GM18526 (cell line): ENCODE data around the gene LIMS1.

Experiments used
- POLR2A ChIP-seq: IDR thresholded peaks from 3 replicates; pipeline ENCODE4 v1.6.1; 2011; ENCODE audit not compliant: insufficient read length; ENCODE audit errors: extremely low read depth

Gene LIMS1

DNA sequence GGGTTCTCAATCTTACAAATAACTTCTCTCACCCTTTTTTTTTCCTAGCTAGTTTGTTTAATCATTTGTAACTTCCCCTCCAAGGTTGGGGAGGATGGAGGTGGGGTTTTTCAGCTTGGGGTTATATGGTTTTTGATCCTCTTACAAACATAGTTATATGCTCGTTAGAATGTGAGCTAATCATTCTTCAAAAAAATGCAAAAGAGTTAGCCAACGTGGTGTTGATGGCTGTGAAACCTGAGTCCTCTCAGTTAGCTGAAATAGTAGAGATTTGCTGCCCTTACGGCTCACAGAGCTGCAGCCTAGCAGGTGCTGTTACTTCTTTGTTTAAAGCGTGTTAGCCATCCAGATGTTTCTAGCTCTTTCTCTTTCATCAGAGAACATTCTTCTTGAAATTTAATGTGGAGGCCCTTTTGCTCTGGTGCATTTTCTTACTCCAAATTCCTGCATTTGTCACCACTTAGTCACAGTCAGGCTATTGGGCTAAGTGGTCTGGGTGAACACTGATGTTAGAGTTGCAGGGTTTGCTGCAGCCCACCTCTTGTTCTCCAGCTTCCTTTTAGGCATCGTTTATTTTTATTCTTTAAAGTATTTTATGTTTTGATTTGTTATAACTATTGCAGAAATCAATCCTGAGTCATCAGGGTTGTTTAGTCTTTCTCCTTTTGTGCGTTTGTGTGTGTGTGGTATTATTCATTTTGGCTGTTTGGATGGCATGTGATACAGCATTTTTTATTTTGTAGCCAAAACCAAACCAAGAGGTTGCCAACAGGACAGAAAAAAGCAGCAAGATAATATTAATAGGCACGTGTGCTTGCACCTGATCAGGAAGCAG is 41.1 kb downstream of the LIMS1 start:
- no peak for TF ChIP-seq POLR2A

DNA sequence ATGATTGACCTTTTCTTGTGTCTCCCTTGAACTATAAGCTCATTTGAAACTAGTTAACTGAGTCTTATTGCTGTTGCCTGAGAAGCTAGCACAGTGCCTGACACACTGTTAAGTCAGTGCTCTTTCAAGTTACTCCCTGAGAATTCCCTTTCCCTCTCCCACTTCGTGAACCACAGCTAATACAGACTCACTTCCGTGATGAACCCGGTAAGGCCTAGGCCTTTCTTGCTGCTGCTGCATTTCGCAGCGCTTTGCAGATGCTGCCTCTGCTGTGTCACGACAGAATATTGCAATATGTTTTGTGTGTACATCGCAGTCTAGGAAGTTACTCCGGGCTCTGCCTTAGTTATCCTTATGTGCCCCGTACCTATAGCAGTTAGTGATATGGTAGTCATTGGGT is 42.8 kb downstream of the LIMS1 start:
- no peak for TF ChIP-seq POLR2A

DNA sequence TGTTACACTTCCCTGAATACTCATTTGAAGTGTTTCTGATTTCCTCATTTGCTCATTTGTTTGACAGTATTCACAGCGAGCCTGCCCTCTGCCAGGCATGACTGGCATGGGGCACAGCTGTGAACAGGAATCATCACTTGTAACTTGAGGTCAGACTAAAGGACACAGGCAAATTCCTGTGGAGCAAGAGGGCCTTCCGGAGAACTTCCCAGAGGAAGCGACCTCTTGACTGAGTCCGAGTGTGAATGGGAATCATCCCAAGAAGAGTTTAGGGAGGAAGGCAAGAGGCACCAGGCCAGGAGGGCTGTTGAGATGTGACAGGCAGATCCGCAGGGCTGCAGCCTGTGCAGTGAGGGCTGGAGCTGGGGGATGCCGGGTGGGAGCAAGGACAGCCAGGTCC is 45.4 kb downstream of the LIMS1 start:
- TF ChIP-seq POLR2A, result no peak

DNA sequence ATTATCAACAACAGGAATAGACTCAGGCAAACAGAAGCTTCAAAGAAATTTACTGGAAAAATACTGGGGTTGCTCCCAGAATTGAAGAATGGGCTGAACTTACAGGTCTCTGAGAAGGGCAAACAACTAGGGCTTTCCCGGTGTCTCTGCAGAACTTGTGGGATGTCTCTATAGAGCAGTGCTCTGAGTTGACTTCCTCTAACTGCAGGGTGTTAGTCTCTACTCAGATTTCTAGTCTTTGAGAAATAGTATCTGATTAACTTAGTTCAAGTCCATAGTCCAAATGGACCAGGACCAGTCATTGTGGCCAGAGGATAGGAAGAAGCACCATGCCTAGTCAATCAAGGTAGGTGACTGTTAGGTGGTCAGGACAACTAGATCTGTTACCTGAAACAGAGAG is 45.8 kb downstream of the LIMS1 start:
- TF ChIP-seq POLR2A, result no peak

DNA sequence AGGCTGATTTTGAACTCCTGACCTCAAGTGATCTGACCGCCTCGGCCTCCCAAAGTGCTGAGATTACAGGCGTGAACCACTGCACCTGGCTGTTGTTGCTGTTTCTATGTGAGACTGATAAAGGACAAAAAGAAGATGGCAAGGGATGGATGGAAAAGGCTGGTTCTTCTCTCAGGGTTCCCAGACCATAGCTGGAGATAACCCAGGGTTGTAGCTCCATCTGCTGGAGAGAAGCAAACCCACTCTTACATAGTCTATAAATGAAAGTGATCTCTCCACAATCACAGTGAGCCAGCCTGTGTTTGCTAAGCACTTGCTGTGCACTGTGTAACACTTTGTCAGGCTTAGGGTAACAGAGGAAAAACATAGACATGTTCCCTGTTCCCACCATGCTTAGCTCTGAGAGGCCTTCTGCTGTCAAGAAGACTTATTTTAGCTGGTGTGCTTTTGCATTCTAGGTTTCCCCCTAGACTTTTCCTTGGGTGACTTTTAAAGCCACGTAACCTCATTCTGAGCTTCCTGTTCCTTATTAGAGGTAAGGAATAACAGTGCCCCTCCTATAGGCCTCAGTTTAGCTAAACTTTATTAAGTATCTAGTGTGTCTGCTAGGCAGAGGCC is 49.7 kb downstream of the LIMS1 start:
- TF ChIP-seq POLR2A, result no peak

DNA sequence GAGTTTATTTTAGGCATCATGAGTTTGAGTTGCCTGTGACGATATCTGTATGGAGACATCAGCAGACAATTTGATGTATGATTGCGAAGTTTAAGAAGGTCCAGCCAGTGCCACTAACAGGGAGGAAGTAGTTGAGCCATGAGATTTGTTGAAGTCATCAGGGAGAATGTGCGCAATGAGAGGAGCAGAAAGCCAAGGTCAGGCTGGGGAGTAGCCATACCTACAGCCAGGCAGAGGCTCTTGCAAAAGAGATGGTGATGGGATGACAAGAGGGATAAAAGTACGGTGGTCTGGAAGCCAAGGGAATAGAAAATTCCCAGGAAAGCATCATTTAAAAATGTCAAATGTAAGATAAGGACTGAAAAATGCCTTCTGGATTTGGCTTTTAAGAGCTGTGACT is 51.2 kb downstream of the LIMS1 start:
- TF ChIP-seq POLR2A, result no peak

DNA sequence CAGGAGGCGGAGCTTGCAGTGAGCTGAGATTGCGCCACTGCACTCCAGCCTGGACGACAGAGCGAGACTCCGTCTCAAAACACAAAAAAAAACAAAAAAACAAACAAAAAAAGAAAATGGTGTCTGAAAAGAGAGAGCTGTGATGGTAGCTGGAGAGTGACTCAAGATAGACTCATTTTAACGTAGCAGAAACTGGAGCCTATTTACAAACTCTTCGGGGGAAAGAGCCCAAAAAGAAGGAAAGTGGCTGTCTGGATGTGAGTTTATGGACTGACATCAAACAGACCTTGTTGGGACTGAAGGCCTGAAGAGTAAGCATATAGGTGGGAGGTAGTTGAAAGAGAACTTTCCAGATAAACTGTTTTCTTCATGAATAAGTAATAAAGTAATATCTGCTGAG is 51.8 kb downstream of the LIMS1 start:
- TF ChIP-seq POLR2A, result no peak

DNA sequence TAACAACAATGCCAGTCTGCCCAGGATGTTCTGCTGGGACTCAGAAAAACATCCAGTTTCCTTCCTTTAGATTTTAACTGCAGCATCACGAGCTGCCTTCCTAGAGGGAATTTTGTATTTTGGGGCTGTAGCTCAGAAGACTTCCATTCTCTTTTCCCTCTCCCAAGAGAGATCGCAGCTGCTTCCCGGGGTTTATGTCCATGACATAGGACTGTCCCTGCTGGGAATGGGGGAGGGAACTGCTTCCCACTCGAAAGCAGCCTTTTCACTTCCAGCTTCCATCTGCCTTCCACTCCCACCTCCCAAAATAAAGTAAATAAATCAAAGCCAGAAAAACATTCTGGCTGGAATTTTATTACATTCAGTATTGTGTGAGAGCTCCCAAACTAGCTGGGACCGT is 52.4 kb downstream of the LIMS1 start:
- no peak for TF ChIP-seq POLR2A

DNA sequence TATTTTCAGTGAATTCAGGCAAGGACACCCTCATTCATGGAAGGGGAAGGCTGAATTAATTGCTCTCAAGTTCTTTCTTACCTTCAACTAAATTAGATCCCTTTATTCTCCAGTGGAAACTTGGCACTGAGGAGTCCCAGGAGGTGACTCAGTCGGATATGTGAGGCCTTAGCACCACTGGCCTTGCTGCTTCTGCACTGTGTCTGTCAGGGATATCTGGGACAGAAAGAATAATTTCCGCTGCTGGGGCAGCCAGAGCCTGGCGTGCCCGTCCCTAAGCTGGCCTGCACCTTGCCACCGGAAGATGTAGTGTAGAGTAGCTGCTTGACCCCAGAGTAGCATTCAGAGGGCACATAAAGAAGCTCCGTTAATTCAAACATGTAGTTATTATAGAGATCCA is 53.4 kb downstream of the LIMS1 start:
- TF ChIP-seq POLR2A, result no peak

DNA sequence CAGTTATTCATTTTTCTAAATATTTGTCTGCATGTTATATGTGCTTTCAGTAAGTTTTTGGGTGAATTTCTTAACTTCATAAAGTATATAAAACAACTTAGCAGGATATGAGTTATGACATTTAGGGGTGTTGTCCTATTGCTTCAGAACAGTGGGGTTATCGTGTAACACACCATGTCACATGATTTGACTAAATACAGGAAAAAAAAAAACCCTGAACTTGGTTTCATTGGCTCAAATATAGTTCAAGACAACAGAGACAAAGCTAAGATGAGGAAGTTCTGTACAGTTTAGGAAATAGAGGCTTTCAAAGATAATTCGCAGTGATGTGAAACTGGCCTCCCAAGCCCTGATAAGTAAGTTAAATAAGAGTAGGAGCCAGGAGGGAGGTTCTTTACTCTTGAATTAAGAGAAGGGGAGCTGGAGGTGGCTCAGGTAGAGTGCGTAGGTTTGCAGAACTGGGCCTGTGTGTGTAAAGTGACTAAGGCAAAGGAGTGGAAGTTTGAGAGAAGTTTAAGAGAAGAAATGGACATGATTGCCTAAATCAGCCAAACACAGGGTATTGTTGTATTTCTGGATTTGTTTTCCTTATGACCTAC is 53.9 kb downstream of the LIMS1 start:
- no peak for TF ChIP-seq POLR2A

DNA sequence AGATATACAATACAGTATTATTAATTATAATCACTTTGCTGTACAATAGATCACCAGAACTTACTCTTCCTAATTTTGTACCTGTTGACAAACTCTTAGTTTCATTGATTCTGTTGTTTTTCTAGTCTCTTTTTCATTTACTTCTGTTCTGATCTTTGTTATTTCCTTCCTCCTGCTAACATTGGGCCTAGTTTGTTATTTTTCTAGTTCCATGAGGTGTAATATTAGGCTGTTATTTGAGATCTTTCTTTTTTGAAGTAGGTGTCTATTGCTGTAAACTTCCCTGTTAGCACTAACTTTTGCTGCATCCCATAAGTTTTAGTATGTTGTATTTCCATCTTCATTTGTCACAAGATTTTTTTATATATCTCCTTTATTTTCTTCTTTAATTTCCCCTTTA is 55.1 kb downstream of the LIMS1 start:
- no peak for TF ChIP-seq POLR2A

DNA sequence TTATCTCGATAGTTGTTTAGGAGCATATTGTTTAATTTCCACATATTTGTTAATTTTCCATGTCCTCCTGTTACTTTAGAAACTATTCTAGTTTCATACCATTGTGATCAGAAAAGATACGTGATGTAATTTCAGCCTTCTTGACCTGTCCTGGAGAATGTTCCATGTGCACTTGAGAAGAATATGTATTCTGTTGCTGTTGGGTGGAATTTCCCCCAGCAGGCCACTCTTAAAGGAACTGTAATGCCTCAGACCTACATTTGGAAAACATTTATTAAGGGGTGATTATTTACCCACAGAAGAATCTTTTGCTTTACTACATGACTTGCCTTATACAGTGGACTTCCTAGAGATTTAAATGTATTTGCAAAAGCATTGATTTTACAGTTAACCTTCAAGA is 55.5 kb downstream of the LIMS1 start:
- no peak for TF ChIP-seq POLR2A

DNA sequence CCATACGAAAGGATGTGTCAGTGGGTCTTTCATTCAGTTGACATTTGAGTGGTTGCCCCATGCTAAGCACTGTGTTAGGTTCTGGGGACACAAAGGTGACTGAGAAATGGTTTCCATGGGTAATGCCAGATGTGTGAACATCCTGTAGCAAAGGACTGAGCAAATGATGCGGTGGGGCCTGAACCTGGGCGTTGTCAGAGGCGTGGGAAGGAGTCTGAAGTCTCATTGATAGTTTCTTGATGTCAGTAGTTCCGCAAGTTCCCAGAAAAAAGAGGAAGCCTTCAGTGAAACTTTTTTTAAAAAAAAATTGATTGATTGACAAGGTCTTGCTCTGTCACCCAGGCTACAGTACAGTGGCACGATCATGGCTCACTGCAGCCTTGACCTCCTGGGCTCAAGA is 56.9 kb downstream of the LIMS1 start:
- no peak for TF ChIP-seq POLR2A

DNA sequence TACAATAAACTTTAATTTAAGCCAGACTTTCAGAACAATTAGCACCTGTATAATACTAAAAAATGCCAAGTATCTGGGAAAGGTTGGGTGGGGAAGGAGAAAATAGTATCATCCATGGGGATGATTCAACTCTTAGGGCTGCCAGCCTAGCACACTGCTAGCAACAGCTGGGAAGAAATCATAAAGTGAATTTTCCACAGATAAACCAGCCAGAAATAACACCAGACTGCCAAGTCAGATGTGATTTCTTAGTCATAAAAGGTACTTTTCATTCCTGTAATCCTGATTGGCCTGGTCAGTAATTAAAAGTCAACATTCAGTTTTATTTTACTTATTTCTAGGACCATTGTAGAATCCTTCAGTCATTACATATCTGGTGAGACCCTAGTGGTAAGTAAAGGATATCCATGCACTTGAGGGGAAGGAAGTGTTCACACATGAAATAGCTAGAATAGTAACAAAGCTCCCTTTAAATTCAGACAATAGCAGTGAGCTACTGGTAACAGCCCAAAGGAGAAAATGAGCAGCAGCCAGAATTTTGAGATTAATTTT is 59.4 kb downstream of the LIMS1 start:
- no peak for TF ChIP-seq POLR2A

DNA sequence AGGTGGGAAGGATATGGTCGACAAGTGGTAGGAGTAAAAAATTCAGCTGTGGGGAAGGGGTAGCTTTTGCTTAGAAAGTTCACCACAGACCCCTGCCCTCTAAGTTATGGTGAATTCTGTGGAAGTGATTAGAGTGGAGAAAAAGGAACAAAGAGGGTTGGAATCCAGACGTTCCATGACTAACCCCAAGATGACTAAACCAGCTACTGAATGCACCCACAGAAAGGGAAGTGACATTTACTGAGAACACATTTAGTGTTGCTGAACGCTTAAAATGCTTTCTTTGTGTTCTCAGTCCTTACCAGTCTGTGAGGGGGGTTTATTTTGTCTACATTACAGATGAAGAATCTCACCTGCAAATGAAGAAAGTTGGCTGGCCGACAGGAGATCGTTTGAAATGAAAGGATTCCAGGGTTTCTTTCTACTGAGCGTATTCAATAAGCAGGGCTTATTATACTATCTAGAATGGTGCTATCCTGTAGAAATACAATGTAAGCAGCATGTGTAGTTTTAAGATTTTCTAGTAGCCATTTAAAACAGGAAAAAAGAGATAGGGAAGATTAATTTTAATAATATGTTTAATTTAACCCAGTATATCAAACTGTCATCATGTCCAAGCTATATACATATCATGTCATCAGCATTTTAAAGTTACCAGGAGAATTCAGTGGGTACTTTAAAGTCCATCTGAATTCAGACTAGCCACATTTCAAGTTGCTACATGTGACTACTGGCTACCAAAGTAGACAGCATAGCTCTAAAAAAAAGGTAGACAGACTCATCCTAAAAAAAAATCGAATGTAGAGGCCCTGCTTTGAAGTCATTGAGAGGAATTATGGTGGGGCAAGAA is 60.1 kb downstream of the LIMS1 start:
- no peak for TF ChIP-seq POLR2A

DNA sequence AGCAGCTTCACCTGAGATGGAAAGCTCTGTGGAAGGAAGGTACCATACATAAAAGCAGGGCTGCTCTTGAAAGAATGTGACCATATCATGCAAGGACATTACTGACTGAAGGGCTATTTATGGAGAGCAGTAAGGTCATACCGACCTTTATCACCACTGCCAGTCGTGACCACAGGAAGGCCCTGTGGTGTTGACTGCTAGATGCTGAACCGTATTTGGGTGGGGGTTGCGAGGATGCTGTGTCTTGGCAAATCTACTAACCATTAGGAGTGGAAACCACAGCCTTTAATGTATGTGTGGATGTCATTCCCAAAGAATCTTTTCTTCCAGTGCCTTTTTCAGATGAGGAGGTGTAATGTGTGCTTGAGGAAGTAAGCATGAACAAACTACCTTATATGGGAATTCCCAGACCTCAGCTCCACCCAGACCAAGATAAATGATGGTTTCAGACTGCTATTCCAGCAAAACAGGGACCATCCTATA is 60.8 kb downstream of the LIMS1 start:
- TF ChIP-seq POLR2A, result no peak

DNA sequence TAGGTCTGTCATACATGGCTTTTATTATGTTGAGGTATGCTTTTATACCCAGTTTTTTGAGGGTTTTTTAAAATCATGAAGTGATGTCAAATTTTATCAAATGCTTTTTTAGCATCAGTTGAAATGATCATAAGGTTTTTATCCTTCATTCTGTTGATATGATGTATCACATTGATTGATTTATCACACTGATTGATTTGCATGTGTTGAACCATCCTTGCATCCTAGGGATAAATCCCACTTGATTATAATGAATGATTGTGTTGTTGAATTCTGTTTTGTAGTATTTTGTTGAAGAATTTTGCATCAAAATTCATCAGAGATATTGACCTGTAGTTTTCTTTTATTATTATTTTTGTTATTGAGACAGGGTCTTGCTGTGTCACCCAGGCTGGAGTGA is 68.2 kb downstream of the LIMS1 start:
- TF ChIP-seq POLR2A, result no peak
